Measurements from ENCODE around the gene ACVR1B.

The ACVR1B gene

DNA sequence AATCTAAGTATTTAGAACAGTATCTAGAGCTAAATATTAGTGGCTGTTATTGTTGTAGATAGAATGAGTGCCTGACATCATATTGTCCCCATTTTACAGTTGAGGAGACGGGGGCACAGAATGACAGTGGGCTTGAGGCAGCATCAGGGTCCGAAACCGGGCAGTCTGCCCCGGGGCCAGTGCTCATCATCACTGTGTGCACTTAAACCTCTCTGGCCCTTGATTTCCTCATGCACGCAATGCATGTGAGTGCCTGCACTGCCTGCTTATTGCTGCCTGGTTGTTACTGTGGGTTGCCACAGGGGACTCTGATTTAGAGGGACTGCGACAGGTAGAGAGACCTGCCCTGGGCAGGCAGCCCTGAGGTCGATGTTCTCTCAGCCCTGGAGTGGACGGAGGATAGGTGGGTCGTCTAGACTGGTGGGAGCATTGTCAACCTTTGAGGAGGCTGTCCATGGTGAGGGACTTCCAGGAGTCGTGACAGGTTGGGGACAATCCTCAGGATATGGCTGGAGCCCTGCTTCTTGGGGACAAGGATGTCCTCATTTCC, 34.4 kb upstream of the ACVR1B start:
- no peak for DNase-seq

DNA sequence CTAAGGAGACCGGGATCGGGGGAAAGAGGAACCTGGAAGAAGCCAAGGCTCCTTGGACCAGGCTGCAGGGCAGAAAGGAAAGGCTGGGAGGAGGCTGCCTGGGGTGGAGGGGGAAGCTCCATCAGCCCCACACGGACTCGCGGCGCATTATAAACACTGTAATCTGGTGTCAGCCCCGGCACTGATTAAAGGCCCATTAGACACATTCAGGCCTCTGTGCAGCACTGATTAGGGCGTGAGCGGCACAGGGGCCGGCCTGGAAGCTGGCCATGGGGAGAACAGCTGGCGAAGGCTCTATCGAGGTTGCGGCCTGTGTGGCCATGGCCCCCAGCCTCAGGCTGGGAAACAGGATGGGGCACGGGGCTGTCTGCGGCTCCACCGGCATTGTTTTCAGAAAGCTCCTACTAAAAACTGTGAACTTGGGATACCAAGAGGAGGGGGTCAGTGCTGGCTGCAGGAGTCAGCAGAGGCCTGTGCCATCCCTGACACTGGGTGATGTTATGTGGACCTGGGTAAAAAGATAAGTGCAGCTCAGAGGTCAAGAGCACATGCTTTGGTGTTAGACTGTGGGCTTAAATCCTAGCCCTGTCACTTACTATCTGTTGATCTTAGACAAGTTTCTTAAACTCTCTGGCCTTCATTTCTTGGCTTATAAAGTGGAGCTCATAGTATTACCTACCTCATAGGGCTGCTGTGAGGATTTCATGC, 33.6 kb upstream of the ACVR1B start:
- DNase-seq = no peak

DNA sequence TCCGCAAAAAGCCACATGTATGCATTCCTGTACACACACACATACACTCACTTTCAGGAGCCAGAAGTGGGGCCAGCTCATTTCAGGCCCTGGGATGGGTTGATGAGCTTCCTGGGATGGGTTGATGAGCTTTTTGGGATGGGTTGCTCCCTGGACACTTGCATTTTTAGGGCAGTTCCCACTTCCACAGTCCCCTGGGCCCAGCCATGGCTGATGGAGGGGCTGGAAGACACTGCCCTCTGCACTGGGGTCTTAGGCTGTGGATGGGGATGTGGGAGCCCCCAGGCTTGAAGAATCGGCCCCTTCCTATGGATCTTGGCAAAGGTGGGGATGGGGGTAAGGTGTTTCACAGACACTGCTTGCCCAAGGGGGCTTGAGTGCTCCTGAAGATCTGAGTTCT, 31.5 kb upstream of the ACVR1B start:
- no peak for DNase-seq

DNA sequence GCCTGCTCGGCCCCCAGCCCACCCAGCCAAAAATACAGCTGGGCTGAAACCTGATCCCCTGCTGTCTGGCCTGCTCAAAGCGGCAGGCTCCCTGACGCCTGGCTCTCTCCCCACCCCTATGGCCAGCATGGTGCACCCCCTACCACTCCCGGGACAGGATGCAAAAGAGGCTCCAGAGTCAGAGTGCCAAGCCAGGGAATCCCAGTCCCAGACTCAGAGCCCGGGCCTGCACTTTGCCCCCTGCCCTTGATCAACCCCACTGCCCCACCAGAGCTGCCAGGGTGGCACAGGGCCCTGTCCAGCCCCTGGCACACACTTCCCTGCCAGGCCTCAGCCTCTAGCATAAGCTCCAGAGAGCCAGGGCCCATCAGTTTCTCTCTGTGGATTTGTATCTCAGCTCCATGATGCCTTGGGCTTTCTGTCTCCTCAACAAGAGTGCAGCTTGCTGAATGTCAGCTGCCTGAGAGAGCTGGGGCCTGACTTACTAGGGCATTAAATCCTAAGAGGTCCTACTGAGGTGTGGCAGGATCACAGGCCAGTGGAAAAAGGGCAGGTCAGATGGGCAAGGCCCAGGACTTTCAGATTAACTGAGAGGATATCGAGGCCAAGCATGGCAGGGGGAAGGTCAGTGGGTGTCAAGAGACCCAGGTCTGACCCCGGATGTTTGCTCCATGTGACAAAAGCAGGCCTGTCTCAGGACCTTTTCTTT, 30.3 kb upstream of the ACVR1B start:
- DNase-seq = no peak

DNA sequence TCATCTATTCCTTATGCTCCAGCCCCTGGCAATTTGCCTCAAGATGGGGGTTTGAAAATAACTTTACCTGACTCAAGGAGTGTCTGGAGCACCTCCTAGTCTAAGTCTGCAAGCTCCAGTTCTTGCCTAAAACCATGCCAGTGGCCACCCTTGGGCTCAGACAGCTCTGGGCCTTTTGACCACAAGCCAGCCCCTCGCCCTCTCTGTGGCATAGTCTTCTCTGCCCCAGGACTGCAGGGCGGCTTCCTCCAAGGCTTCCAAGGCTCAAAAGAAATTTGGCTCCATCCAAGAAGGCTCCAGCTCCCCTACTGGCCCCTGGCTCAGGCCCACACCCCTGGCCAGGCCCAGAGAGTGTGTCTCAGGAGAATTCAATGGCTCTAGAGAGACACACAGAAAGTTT, 29.4 kb upstream of the ACVR1B start:
- DNase-seq = no peak

DNA sequence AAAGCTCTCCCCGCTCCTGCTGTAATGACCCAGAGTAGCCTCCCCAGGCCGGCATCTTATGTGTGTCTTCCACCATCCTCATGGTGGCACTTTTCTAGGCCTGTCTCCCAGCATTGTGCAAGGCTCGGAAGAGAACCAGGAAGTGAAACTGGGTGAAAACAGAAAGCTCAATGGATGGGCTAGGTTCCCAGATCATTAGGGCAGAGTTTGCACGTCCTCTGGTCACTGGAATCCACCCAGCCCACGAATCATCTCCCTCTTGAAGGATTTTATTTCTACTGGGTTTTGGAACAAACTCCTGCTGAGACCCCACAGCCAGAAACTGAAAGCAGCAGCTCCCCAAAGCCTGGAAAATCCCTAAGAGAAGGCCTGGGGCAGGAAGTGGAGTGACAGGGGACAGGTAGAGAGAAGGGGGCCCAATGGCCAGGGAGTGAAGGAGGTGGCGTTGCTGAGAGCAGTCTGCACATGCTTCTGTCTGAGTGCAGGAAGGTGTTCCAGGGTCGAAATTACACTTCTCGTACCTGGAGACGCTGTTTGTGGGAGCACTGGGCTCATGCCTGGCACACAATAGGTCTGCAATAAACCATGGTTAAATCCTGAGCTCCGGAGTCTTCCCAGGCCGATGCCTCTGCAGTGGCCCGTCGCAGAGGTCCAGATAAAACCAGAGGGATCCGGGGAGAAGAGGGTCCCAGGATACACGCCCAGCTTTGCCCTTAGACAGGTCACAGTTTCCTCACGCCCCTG, 28.6 kb upstream of the ACVR1B start:
- peak in 10 of 58 donors; percentile 5 to 35 (median 16) for DNase-seq

DNA sequence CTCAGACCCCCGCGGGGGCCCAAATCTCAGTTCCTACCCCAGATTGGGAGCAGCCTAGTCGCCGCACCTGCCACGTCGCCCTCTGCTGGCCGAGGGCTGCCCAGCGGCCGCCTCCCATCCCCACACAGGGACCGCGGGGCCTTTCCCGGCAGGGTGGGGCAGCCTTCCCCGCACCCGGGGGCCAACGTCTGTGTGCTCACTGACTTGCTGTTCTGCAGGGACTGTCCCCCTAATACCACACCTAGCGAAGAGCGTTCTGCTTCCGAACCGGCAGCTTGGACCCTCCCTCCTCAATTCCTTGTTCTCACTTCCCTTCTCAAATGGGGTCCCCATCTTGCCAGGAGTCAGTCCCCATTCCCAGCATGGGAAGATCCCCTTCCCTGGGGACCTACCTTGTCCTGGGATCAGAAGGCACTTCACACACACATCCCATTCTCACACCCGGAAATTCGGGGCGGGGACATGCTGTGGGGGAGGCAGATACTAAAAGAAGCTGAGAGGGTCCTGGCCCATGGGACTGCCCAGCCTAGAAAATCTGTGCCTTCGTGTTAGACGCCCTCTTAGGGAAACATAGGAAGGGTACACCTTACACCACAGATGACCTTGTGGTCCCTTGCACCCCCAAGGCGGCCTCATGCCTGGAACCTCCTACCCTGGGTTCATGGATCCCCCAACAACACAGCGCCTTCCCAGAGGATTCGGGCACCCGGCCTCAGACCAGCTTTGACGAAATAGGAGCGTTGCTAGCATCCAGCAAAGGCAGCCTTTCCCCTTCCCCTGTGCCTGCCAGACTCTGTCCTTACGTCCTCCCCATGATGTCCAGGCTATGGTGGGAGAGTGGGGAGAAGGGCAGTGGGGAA, 27.8 kb upstream of the ACVR1B start:
- DNase-seq = peak in 5 of 58 donors; percentile 3 to 15 (median 9)

DNA sequence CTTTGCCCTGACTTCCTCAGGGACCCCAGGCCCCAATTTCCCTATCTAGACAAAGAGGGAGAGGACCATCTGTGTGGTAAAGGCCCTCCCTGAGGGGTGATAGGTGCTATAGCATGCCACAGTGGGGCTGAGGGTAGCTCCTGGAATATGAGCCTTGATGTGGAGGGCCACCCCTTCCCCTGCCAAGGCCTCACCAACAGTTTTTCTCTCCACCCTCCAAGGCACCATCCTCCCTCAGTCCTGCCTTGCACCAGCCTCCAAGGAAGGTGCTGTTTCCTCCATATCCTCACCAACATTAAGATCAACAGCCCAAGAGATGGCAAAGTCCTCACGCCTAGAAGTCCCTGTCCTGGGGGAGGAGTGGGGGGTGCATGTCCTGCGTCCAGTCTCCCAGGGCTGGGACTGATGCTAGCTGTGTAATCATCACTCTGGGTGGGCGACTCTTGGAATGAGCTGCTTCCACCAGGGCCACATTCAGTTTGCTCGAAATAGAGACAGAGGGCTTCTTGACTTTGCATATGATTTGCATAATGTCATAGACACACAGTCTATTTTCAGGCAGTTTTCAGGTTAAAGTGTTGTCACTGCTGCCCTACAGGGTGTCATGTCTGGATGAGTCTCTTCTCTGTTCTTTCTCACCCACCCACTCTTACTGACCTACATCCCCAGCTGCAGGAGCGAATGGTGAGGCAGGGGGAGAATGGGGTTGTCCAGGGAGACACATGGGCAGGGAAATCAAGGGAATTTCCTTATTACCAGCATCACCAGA, 26.8 kb upstream of the ACVR1B start:
- DNase-seq = no peak

DNA sequence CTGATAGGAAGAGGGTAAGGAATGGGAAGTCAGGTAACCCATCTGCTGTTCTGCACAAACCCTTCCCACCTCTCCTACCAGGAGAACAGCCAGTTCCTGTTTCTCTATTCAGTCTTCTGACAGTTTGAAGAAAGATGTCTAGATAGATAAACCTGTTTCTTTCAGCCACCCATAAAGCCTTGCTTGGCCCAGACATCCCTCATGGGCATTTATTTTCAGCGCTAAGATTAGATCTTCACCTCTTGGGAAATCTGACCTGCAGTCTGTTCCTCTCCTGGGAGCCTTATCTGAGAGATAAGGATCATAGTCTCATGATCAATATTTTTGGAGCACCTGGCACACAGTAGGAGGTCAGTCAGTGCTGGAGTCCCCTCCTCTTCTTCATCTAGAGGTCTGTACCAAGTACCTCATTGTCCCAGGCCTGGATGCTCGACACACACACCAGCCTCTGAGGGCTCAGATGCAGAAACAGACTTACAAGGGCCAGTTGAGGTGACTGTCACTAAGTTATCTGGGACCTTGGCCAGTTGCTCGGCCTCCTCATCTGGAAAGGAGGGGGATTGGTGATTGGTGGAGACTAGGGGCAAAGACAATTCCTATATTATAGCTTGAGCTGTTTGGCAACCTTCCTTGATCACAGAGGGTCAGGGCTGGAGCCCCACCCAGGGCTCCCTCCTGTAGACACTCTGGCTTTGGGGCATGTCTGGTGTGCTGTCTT, 26.0 kb upstream of the ACVR1B start:
- no peak for DNase-seq

DNA sequence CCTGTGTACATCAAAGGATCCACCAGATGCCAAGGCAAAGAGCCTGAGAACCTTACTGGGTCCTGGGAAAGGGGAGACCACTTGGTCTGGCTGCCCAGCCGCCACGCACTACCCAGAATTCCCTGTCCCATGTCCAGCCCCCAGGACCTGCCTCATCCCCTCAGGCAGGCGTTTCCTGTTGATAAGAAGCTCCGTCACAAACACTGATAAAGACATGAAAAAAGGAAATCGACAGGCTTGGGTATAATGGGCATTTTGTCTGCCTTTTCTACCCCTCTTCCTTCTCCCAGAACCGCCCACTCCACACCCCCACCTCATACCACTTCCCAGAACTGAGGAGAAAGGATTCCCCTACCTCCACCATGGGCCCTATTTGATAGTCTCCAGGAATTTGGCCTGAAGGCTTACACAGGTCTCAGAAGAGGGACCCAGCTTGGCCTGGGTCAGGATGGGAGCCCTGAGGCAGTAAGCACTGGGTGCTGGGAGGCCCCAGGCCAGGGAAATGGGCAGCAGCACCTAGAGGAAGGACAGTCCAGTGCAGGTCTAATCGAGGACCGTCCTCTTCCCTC, 25.4 kb upstream of the ACVR1B start:
- no peak for DNase-seq

DNA sequence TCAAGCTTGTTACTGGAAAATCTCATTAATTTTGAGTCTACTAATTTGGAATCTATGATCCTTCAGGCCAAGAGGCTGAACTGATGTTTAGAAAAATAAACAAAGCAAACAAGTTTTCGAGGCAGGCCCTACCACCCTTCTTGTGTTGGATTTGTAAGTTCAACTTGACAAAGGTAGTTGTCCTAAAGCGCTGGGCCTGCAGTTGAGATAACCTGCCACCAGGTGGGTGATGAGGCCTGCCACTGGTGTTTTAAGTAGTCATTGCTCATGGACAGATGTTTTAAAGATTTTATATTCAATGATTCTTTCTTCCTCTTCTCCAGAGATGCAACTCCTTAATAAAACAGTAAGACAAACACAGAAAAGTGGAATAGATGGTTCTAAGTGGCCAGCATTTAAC, 24.8 kb upstream of the ACVR1B start:
- no peak for DNase-seq

DNA sequence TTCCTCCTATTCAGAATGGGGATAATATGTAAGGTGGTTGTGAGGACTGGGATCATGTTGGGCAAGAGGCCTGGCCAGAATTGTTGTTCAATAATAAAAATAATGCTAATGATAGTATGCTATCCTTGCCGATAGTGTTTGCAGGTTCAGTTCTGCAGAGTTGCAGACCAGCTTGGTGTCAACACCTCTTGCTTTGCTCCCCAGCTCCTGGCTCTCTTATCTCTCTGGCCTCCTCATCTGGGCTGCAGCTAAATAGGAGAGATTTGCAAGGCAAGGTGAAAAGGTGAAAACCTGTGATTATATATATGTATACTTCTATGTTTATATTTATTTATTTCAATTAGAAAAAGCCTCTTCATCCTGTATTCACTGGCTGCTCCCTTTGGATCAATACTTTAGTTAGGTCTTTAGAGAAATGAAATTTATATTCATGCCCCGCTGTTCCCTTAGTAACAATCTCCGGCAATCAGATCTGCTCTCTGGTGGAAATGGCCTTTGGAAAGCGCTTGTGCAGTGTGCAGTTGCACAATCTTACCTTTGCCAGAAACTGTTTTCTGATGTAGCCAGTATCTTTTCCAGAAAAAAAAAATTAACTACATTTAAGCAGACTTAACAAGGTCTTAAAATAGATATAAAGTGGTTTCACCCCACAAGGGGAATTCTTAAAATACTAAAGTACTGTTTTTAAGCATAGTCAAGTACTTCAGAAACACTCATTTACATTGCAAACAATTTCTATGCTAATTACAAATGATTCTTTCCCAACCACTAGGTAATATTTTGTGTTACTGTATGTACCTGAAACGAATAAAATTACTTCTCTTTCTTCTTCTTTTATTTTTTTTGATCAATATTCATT, 19.1 kb upstream of the ACVR1B start:
- no peak for DNase-seq

DNA sequence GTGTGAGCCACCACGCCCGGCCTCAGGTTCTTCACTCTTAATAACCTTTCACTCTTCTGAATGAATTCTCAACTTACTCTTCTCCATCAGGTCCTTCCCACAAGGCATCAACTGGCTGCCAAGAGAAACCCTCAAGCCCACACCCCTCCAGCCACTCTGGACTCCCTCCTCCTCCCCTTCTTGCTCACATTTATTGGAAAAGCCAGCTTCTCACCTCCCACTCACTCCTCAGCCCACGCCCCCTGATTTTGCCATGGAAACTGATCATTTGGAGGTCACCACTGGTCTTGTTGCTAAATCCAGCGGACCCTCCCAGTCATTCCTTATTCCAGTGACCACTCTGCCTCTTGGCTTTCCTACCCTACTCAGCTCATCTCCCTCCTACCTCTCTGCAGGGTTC, 17.4 kb upstream of the ACVR1B start:
- DNase-seq = no peak

DNA sequence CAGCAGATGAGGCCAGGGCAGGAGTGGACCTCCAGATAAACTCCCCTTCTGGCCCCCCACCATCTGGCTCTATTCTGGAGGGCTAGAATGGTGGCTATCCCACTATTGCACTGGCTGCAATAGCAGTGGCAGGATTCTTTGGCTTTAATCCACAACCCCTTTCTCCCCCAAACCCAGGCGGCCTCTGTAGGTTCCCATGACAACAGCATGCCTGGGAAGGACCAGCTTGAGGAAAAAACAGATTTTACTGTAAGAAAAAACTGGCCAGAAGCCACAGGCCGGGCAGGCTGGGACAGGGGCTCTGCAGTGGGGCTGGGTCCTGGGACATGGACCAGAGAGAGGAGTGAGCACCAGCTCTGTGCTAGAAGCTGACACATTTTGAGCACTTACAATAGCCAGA, 13.6 kb upstream of the ACVR1B start:
- no peak for DNase-seq

DNA sequence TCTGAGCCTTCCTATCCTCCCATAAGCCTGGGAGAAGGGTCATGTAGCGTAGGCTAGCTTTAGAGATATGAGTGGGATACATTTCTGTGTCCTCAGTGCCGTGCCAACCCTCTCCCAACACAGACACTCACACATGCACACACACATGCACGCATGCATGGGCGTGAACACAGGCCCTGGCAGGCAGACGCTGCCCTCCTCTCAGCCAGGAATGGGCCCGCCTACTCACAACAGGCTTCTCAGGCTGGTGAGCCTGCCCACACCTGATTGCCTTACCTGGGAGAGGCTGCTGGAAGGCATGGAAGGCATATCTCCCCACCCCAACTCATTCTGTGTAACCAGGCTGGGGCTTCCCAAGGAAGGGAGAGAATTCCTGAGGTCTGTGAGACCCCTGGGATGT, 12.8 kb upstream of the ACVR1B start:
- peak in 1 of 58 donors; percentile 6 for DNase-seq

DNA sequence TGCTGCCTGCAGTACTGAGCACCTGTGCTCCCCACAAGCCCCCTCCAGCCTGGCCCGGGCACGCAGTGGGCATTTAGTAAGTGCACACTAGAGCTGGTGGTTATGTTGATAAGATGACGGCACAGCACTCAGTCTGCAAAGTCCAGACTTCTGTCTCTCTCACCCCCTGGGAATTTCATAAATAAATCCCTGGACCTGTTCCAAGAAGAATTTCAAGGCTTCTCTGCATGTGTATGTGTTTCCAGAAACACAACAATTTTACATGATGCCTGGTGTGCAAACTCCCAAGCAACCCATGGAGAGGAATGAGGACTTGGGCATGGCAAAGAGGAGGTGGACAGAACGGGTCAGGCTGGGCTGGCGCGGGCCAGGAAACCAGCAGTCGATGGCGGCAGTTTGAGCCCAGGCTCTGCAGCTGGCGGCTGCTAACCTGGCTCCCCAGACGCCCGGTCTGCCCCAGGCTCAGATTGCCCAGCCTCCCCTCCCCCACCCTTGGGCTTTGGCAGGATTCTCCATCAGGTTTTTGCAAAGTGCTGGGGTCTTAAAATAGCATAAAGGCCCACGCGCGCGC, 10.4 kb upstream of the ACVR1B start:
- DNase-seq = no peak

DNA sequence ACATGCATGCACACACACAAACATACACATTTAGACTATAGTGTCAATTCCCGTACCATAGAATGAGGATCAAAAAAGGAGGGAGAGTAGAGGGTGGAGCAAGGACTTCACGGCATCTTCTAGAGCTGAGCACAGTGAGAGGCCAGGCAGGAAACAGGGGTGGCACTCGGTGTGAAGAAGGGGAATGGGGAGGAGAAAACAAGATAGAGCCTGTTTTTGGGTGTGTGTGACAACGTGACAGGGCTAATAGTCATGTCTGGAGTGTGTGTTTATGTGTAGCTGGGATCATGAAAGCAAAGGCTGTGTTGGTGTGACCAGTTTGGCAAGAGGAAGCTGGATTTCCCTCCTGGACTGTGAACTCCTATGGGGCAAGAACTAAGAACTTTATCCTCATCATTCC, 9.9 kb upstream of the ACVR1B start:
- no peak for DNase-seq

DNA sequence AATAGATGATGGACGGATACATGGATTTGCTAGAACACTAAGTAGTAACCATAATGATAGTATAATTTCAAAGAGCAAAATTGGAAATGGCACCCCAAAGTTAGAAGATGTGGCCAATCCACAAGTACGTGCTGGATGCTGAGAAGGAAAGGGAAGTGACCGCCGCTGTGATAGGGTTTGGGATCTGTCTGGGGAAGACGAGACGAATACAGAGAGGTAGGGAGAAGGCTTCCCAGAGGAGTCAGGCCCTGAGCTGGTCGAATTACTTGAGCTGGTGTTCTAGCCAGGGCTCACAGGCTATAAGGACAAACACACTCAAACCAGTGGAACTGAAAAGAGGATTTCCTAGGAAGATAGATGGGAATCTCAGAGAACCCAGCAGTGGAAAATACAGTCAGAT, 9.4 kb upstream of the ACVR1B start:
- DNase-seq = no peak

Data from anterior cingulate cortex (tissue), 58 donors.